ENCODE results near the gene FCAR. TPM values are rescaled to one million over a fixed set of nuclear protein-coding genes. Genes with fewer than 3 reads are reported as not detected.
"Not testable (repeated sequence)": the region's sequence is repeated elsewhere in the genome, so short reads cannot be mapped to it uniquely, and the experiment has no call there.

FCAR gene
- not detected for polyA plus RNA-seq (2013, experiment 1 of 2; ENCODE audit: insufficient read length)
- polyA plus RNA-seq (2013, experiment 2 of 2; ENCODE audit: insufficient read length), result not detected

GRCh38 chr19:54873990-54874389 is at the start of gene FCAR:
TSS of gene FCAR (plus strand) at chr19:54874235. CDS start at chr19:54874290, 55 bp downstream.
- no peak for DNase-seq

GRCh38 chr19:54824416-54824815 is 49.6 kb upstream of the FCAR start:
- DNase-seq, result not testable (repeated sequence)

GRCh38 chr19:54825326-54825725 is 48.7 kb upstream of the FCAR start:
- not testable (repeated sequence) for DNase-seq

GRCh38 chr19:54828064-54828463 is 46.0 kb upstream of the FCAR start:
- not testable (repeated sequence) for DNase-seq

- DNase-seq, result not testable (repeated sequence)
Measured at GRCh38 chr19:54832496-54832895, 41.5 kb upstream of the FCAR start, which contains the start of gene KIR2DS4. TSS of gene KIR2DS4 (plus strand) at chr19:54832676.

GRCh38 chr19:54835126-54835525 is 38.9 kb upstream of the FCAR start:
- not testable (repeated sequence) for DNase-seq

GRCh38 chr19:54837522-54837921 is 36.5 kb upstream of the FCAR start:
- not testable (repeated sequence) for DNase-seq

GRCh38 chr19:54843171-54843570 is 30.9 kb upstream of the FCAR start:
- not testable (repeated sequence) for DNase-seq

- not testable (repeated sequence) for DNase-seq
Measured at GRCh38 chr19:54850061-54850640, 23.9 kb upstream of the FCAR start, which contains the start of gene KIR3DL2. TSS of gene KIR3DL2 (plus strand) at chr19:54850443. CDS start at chr19:54850476, 33 bp downstream.

- DNase-seq, result no peak
Measured at GRCh38 chr19:54850930-54851329, 23.1 kb upstream of the FCAR start.

GRCh38 chr19:54851353-54851752 is 22.7 kb upstream of the FCAR start:
- DNase-seq, result no peak

- DNase-seq, result not testable (repeated sequence)
Measured at GRCh38 chr19:54855241-54855640, 18.8 kb upstream of the FCAR start.

- not testable (repeated sequence) for DNase-seq
Measured at GRCh38 chr19:54858476-54858875, 15.6 kb upstream of the FCAR start.

- not testable (repeated sequence) for DNase-seq
Measured at GRCh38 chr19:54859421-54859820, 14.6 kb upstream of the FCAR start.

GRCh38 chr19:54863459-54863858 is 10.6 kb upstream of the FCAR start:
- not testable (repeated sequence) for DNase-seq

- no peak for DNase-seq
Measured at GRCh38 chr19:54871696-54872095, 2.3 kb upstream of the FCAR start.

GRCh38 chr19:54875506-54875905 is 1.5 kb downstream of the FCAR start:
- DNase-seq, result no peak

GRCh38 chr19:54877471-54877870 is 3.4 kb downstream of the FCAR start:
- DNase-seq, result no peak

- DNase-seq, result no peak
Measured at GRCh38 chr19:54881884-54882283, 7.8 kb downstream of the FCAR start.

- DNase-seq, result no peak
Measured at GRCh38 chr19:54882758-54883157, 8.7 kb downstream of the FCAR start.

GRCh38 chr19:54883228-54883627 is 9.2 kb downstream of the FCAR start:
- no peak for DNase-seq

GRCh38 chr19:54888239-54888638 is 14.2 kb downstream of the FCAR start:
- no peak for DNase-seq

GRCh38 chr19:54889566-54889965 is 15.5 kb downstream of the FCAR start:
- no peak for DNase-seq

- no peak for DNase-seq
Measured at GRCh38 chr19:54893406-54893805, 19.4 kb downstream of the FCAR start.

All from fibroblast of skin of scalp (primary cell).